IgD-negative memory B cell (primary cell): ENCODE data around the gene MIB2. TPM values are rescaled to one million over a fixed set of nuclear protein-coding genes. Genes with fewer than 3 reads are reported as not detected.
"Not testable (repeated sequence)": the region's sequence is repeated elsewhere in the genome, so short reads cannot be mapped to it uniquely, and the experiment has no call there.

Experiments
- H3K27ac Mint-ChIP-seq, 3 donors: one replicate each; pipeline ENCODE4 v1.8.0; 2020 to 2022; ENCODE audit warnings: mild to moderate bottlenecking in 3 of 3, mixed read lengths in 3 of 3, moderate library complexity in 1 of 3
- H3K27me3 Mint-ChIP-seq: one replicate; pipeline ENCODE4 v1.8.0; 2021; ENCODE audit warnings: mixed read lengths
- H3K36me3 Mint-ChIP-seq: one replicate; pipeline ENCODE4 v1.8.0; 2020; ENCODE audit warnings: mild to moderate bottlenecking, mixed read lengths
- H3K4me1 Mint-ChIP-seq, 3 donors: one replicate each; pipeline ENCODE4 v1.8.0; 2020 to 2022; ENCODE audit warnings: mixed read lengths in 3 of 3, mild to moderate bottlenecking in 1 of 3
- H3K4me3 Mint-ChIP-seq, 4 donors: one replicate each; pipeline ENCODE4 v1.8.0; 2020 to 2022; ENCODE audit warnings: mild to moderate bottlenecking in 4 of 4, mixed read lengths in 4 of 4, moderate library complexity in 3 of 4
- H3K9me3 Mint-ChIP-seq, 3 donors: one replicate each; pipeline ENCODE4 v1.8.0; 2020 to 2021; ENCODE audit warnings: mixed read lengths in 3 of 3, mild to moderate bottlenecking in 1 of 3
- polyA plus RNA-seq: library from polyadenylated mRNA; unstranded; fragments of 300-500 nt; fragmentation: Illumina TruSeq; gene quantifications from one replicate; pipeline ENCODE4 v1.2.3, GENCODE V29; 2021

Gene MIB2
- polyA plus RNA-seq, 1 donor from 2014 or later, result 22.4 TPM

DNA sequence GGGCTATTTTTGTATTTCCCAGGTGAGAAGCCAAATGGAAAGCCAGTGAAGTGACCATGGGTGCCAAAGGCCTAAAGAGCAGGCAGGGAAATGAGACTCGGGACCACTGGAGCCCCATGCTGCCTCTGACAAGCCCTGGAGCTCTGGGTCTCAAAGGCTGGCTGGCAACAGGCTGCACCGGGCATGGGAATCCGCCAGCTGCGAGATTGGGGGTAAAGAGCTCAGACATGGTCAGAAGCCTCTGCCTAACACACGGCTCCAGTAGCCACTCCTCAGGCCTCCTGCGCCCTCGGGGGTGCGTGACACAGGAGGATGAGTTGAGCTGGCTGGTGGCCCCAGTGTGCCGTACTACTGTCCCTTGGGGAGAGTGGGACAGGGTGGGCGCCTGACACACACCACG lies 49.0 kb downstream of the MIB2 start:
- H3K36me3 Mint-ChIP-seq, H3K27me3 Mint-ChIP-seq, H3K4me1 Mint-ChIP-seq, H3K4me3 Mint-ChIP-seq, H3K27ac Mint-ChIP-seq, H3K9me3 Mint-ChIP-seq: not testable (repeated sequence)

GRCh38 chr1:1664941-1665814 lies 49.9 kb downstream of the MIB2 start:
- H3K36me3 Mint-ChIP-seq, result no peaks in the 10 kb centered on the region
- H3K4me3 Mint-ChIP-seq, result no peak overlapping the region
- H3K9me3 Mint-ChIP-seq, result no peaks in the 10 kb centered on the region
- peaks cover 0 to 1% (median 0%) of the 10 kb centered on the region in 3 donors for H3K4me1 Mint-ChIP-seq
- no peaks in the 10 kb centered on the region for H3K27me3 Mint-ChIP-seq
- no peak overlapping the region for H3K27ac Mint-ChIP-seq

DNA sequence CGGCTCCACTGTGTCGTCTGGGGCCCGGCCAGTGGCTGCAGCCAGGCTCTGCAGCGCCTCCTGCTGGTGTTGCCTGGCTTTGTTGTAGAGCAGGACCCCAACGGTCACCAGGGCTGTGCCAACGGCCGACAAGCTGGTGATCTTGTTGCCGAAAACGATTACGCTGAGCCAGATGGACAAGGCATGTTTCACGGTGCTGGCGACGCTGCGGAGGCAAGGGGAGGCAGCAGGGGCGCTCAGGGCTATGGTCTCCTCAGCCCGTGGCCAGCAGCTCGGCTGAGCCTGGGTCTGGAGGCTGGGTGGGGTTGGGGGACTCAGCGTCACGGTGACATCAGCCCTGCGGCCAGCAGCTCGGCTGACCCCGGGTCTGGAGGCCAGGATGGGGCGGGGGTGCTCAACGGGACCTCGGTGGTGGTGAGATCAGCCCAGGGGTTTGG lies 50.5 kb downstream of the MIB2 start:
- no peaks in the 10 kb centered on the region for H3K9me3 Mint-ChIP-seq
- H3K4me1 Mint-ChIP-seq, result peaks cover 0 to 1% (median 0%) of the 10 kb centered on the region in 3 donors
- H3K36me3 Mint-ChIP-seq, result no peaks in the 10 kb centered on the region
- H3K27me3 Mint-ChIP-seq, result no peaks in the 10 kb centered on the region
- no peak overlapping the region for H3K4me3 Mint-ChIP-seq
- H3K27ac Mint-ChIP-seq, result no peak overlapping the region

GRCh38 chr1:1666526-1666925 lies 51.2 kb downstream of the MIB2 start:
- Mint-ChIP-seq H3K36me3 (no peaks in the 10 kb centered on the region), H3K4me1 (peaks cover 0 to 1% (median 0%) of the 10 kb centered on the region in 3 donors), H3K9me3 (no peaks in the 10 kb centered on the region), H3K27me3 (no peaks in the 10 kb centered on the region), H3K4me3 (no peak overlapping the region), H3K27ac (peak overlapping the region in 1 of 3 donors; percentile 48)

GRCh38 chr1:1669468-1670440 lies 54.5 kb downstream of the MIB2 start:
- Mint-ChIP-seq H3K9me3 (no peaks in the 10 kb centered on the region), H3K4me1 (peaks cover 0 to 2% (median 0%) of the 10 kb centered on the region in 3 donors), H3K4me3 (no peak overlapping the region), H3K27ac (no peak overlapping the region), H3K36me3 (no peaks in the 10 kb centered on the region), H3K27me3 (no peaks in the 10 kb centered on the region)

GRCh38 chr1:1670866-1671265 lies 55.6 kb downstream of the MIB2 start:
- H3K27me3 Mint-ChIP-seq, result no peaks in the 10 kb centered on the region
- peaks cover 0 to 2% (median 0%) of the 10 kb centered on the region in 3 donors for H3K4me1 Mint-ChIP-seq
- no peaks in the 10 kb centered on the region for H3K9me3 Mint-ChIP-seq
- no peak overlapping the region for H3K4me3 Mint-ChIP-seq
- peak overlapping the region in 1 of 3 donors; percentile 16 for H3K27ac Mint-ChIP-seq
- H3K36me3 Mint-ChIP-seq, result no peaks in the 10 kb centered on the region

DNA sequence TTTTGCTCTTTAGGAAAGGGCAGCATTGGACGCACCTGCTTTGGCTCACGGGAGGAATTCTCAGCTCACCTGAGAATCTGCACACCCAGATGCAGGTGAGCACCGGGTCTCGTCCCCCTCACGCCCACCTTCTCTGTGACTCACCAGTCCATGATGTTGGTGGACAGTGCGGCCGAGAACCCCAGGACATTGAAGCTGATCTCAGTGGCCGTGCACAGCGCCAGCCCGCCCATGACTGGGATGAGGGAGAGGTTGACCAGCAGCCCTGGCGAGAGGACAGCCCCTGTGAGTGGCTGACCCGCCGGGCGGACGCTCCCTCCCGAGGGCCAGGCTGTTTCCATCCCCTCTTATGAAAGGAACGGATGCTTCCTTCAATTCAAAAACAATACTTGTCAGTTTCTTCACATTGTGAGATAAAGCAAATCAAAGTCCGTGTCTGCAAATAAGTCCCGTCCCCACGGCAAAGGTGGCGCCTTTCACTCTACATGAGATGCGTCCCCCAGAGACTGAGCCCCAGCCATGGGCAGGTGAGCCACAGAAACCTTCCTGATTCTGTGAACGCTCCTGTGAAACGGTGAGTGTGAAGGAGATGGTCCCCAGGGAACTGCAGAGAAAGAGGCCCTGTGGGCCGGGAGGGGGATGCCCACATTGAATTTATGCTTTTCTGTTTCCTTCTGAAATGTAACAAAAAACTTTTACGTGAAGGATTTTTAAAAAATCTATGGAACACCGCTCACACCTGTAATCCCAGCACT lies 56.2 kb downstream of the MIB2 start:
- Mint-ChIP-seq H3K4me3 (peak overlapping the region in 2 of 4 donors; percentile 39 to 41), H3K27ac (peak overlapping the region in 2 of 3 donors; percentile 32 to 71), H3K27me3 (no peaks in the 10 kb centered on the region), H3K9me3 (no peaks in the 10 kb centered on the region), H3K36me3 (no peaks in the 10 kb centered on the region), H3K4me1 (peaks cover 0 to 2% (median 0%) of the 10 kb centered on the region in 3 donors)

- Mint-ChIP-seq H3K36me3 (no peaks in the 10 kb centered on the region), H3K9me3 (no peaks in the 10 kb centered on the region), H3K4me1 (peaks cover 0 to 2% (median under 1%) of the 10 kb centered on the region in 3 donors), H3K27me3 (no peaks in the 10 kb centered on the region), H3K4me3 (peak overlapping the region in 2 of 4 donors; percentile 41 to 55), H3K27ac (peak overlapping the region in 2 of 3 donors; percentile 71 to 82)
These were observed 57.1 kb downstream of the MIB2 start for GRCh38 chr1:1672181-1672965.

- H3K27ac Mint-ChIP-seq, result peak overlapping the region in 1 of 3 donors; percentile 82
- peaks cover 19 to 21% (median 21%) of the 10 kb centered on the region in 3 donors for H3K4me1 Mint-ChIP-seq
- not testable (repeated sequence) for H3K27me3 Mint-ChIP-seq, H3K4me3 Mint-ChIP-seq, H3K9me3 Mint-ChIP-seq, H3K36me3 Mint-ChIP-seq
These were observed 59.5 kb downstream of the MIB2 start for GRCh38 chr1:1674806-1675205.

DNA sequence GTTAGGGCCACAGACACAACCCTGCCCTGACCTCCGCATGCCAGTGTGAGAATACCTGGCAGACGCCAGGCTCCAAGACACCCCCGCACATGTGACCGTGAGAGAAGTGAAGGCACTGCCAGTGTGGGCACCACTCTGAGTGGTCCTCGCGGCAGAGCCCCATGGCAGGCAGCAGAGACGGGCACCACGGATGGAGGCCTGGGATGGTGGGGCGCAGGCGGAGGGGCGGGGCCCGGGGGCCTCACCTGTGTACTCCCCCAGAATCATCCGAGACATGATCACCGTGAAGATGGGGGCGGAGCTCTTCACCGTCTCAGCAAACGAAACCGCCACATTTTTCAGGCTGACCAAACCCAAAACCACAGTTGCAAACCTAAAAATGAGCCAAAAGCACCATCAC lies 59.9 kb downstream of the MIB2 start:
- H3K4me3 Mint-ChIP-seq, H3K9me3 Mint-ChIP-seq, H3K36me3 Mint-ChIP-seq, H3K27me3 Mint-ChIP-seq, H3K27ac Mint-ChIP-seq: not testable (repeated sequence)
- H3K4me1 Mint-ChIP-seq, result peaks cover 19 to 21% (median 21%) of the 10 kb centered on the region in 3 donors

- not testable (repeated sequence) for H3K9me3 Mint-ChIP-seq, H3K36me3 Mint-ChIP-seq
These were observed 60.8 kb downstream of the MIB2 start for GRCh38 chr1:1676087-1676486.

GRCh38 chr1:1677718-1678580 lies 62.6 kb downstream of the MIB2 start:
- H3K4me3 Mint-ChIP-seq, result peak overlapping the region; percentile 82 to 94 (median 90)
- no peaks in the 10 kb centered on the region for H3K9me3 Mint-ChIP-seq
- H3K27me3 Mint-ChIP-seq, result no peaks in the 10 kb centered on the region
- H3K36me3 Mint-ChIP-seq, result peaks cover 1% of the 10 kb centered on the region
- H3K4me1 Mint-ChIP-seq, result peaks cover 19 to 23% (median 21%) of the 10 kb centered on the region in 3 donors
- peak overlapping the region; percentile 98 to 99 (median 98) for H3K27ac Mint-ChIP-seq

More at GRCh38 chr1:1676087-1676486, 60.8 kb downstream of the MIB2 start:
- H3K4me3 Mint-ChIP-seq, H3K27ac Mint-ChIP-seq, H3K27me3 Mint-ChIP-seq: not testable (repeated sequence)
- H3K4me1 Mint-ChIP-seq, result peaks cover 19 to 21% (median 21%) of the 10 kb centered on the region in 3 donors
